ENCODE data around the gene DNAH17. TPM values are rescaled to one million over a fixed set of nuclear protein-coding genes. Genes with fewer than 3 reads are reported as not detected.

DNAH17 gene
- total and polyA plus RNA-seq, 2 of the 13 experiments (the other 11 are each of a cell fraction or from before 2014, with no cell fraction given): 0.86 to 1.6 TPM

GRCh38 chr17:78588258-78589030 lies 11.2 kb upstream of the DNAH17 start:
- POLR2A ChIA-PET: interaction anchor here (0.6 to 3.4 kb wide), 4 partner anchors 13 to 163 kb away, joined by 3 to 20 read pairs (median 4); no protein-coding TSS in a partner anchor
- Histone ChIP-seq H2AFZ (ENCODE audit: low read length) (no peak overlapping the region), H3K27me3 (ENCODE audit: control insufficient read depth in 1 of 2, insufficient read depth in 2 of 2, low read length in 2 of 2) (no peaks in the 10 kb centered on the region), H3K9me3 (ENCODE audit: low read length) (no peaks in the 10 kb centered on the region), H3K79me2 (ENCODE audit: insufficient read depth, low read length) (no peaks in the 10 kb centered on the region), H3K4me2 (ENCODE audit: low read depth, low read length) (peak overlapping the region; percentile 79), H3K4me1 (ENCODE audit: insufficient read depth, low read length) (peaks cover 86% of the 10 kb centered on the region), H3K27ac (ENCODE audit: extremely low read length, insufficient read depth, low read length) (peak overlapping the region; percentile 19), H3K9ac (ENCODE audit: insufficient read depth, low read depth, low read length) (peak overlapping the region; percentile 21), H3K4me3 (replicated peaks in 1 of 3; ENCODE audit: insufficient read depth in 1 of 3, low read depth in 2 of 3, low read length in 3 of 3) (peak overlapping the region; percentile 14 to 61 (median 40); a peak in 5 of 6 replicates), H4K20me1 (ENCODE audit: insufficient read depth, low read length) (no peaks in the 10 kb centered on the region), H3K36me3 (replicated peaks in 1 of 2; ENCODE audit: control insufficient read depth in 1 of 2, insufficient read depth in 2 of 2, low read length in 2 of 2) (no peaks in the 10 kb centered on the region)
- BruUV-seq (replicated peaks): TSS peak; percentile 64
- FAIRE-seq: peak; percentile 60
- WGBS (ENCODE audit: low lambda C conversion rate): 0% methylated on average over 14 of the region's 16 CpGs
- CTCF ChIA-PET (ENCODE audit: low intra/inter-chr PET ratio, low total read pairs): no interaction called here
- peak; percentile 73 for ATAC-seq
- intact Hi-C loops (cut with micrococcal nuclease; ENCODE audit: unreplicated experiment): loop anchor here (1.0 kb wide), 1 partner anchor 120 kb away; no protein-coding TSS in a partner anchor
- DNase-seq (ENCODE audit: low spot score): peak; percentile 54
- in situ Hi-C loops (cut with HindIII; ENCODE audit: extremely low pct_ligation_motif_present, low pct_unique_long_range_greater_than_20kb): no loop called here
- peak; percentile 85 for TF ChIP-seq MAX (IDR thresholded peaks at IDR 0.05)
- peak; percentile 84 for TF ChIP-seq SKI (IDR thresholded peaks at IDR 0.05; ENCODE audit: partially characterized antibody)
- peak; percentile 72; the same call in 1 of the 2 replicates for TF ChIP-seq FOXC1 (CRISPR knock-in tag; IDR thresholded peaks at IDR 0.05; ENCODE audit: borderline replicate concordance)
- peak; percentile 63; the same call in 1 of the 2 replicates for TF ChIP-seq KLF6 (CRISPR knock-in tag; IDR thresholded peaks at IDR 0.05)
- TF ChIP-seq TBX2 (CRISPR knock-in tag; IDR thresholded peaks at IDR 0.05; ENCODE audit: borderline replicate concordance): peak; percentile 48; the same call in 1 of the 2 replicates
- peak; percentile 77 for TF ChIP-seq ZFX (CRISPR knock-in tag; IDR thresholded peaks at IDR 0.05; ENCODE audit: low read depth)
- peak; percentile 45 for TF ChIP-seq ASH2L (IDR thresholded peaks at IDR 0.05; ENCODE audit: insufficient read length, low read depth, low read length)
- TF ChIP-seq ZNF550 (CRISPR knock-in tag; IDR thresholded peaks at IDR 0.05; ENCODE audit: borderline replicate concordance): 0 out of 2 replicates have a peak, but pooled peaks have one; percentile 43
- TF ChIP-seq SMARCE1 (IDR thresholded peaks at IDR 0.05; ENCODE audit: borderline replicate concordance): no peak
- TF ChIP-seq, protein P1, sequence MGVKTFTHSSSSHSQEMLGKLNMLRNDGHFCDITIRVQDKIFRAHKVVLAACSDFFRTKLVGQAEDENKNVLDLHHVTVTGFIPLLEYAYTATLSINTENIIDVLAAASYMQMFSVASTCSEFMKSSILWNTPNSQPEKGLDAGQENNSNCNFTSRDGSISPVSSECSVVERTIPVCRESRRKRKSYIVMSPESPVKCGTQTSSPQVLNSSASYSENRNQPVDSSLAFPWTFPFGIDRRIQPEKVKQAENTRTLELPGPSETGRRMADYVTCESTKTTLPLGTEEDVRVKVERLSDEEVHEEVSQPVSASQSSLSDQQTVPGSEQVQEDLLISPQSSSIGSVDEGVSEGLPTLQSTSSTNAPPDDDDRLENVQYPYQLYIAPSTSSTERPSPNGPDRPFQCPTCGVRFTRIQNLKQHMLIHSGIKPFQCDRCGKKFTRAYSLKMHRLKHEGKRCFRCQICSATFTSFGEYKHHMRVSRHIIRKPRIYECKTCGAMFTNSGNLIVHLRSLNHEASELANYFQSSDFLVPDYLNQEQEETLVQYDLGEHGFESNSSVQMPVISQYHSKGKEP (CRISPR knock-in tag; IDR thresholded peaks at IDR 0.05): no peak
- no peak for TF ChIP-seq RARG (CRISPR knock-in tag; IDR thresholded peaks at IDR 0.05; ENCODE audit: low read depth)
- no peak for TF ChIP-seq FLYWCH1 (CRISPR knock-in tag; IDR thresholded peaks at IDR 0.05)
- TF ChIP-seq IKZF1 (IDR thresholded peaks at IDR 0.05): no peak
- TF ChIP-seq ZNF710 (CRISPR knock-in tag; IDR thresholded peaks at IDR 0.05; ENCODE audit: borderline replicate concordance): peak; percentile 75; the same call in 1 of the 2 replicates
- TF ChIP-seq ZNF382 (CRISPR knock-in tag; IDR thresholded peaks at IDR 0.05; ENCODE audit: borderline replicate concordance): no peak
- TF ChIP-seq REL (CRISPR knock-in tag; conservative IDR thresholded peaks at IDR 0.05): no peak
- TF ChIP-seq HOXA7 (CRISPR knock-in tag; IDR thresholded peaks at IDR 0.05): no peak
- TF ChIP-seq FOXK1 (CRISPR knock-in tag; IDR thresholded peaks at IDR 0.05; ENCODE audit: borderline replicate concordance, low read depth): no peak; the same call in 1 of the 2 replicates
- no peak for TF ChIP-seq PCBP2 (optimal IDR thresholded peaks at IDR 0.05; ENCODE audit: low read depth, low read length, poor library complexity, severe bottlenecking)
- TF ChIP-seq ZNF326 (CRISPR knock-in tag; IDR thresholded peaks at IDR 0.05; ENCODE audit: borderline replicate concordance): no peak
- no peak for TF ChIP-seq GATA4 (IDR thresholded peaks at IDR 0.05; ENCODE audit: borderline replicate concordance, low read depth)

Data from HepG2 (cell line).